Activated naive CD8-positive, alpha-beta T cell treated with anti-CD3 and anti-CD28 coated beads, Interleukin-2, amount 10 ng/mL, durations not matched to agents 7 days and 5 days (primary cell): ENCODE measurements around the gene CXorf65. TPM values are rescaled to one million over a fixed set of nuclear protein-coding genes. Genes with fewer than 3 reads are reported as not detected.

Experiments
- ATAC-seq: fragments of 150-1000 bp; cut with Tn5 transposase; one replicate; pipeline ENCODE4 v1.10.0; 2021; ENCODE audit warnings: low read depth, moderate library complexity
- POLR2A ChIA-PET: fragments of 350-600 bp; sonication (Branson Sonifier 250); formaldehyde crosslinking; loops from one replicate; lab custom pipeline; 2021; ENCODE audit warnings: antibody characterized with exemption; lab: Charles Lee
- DNase-seq: peaks from one replicate; pipeline ENCODE4 v3.0.0; 2021
- H3K27ac Mint-ChIP-seq: one replicate; pipeline ENCODE4 v1.8.0; 2022; ENCODE audit warnings: mild to moderate bottlenecking, mixed read lengths
- H3K27me3 Mint-ChIP-seq: one replicate; pipeline ENCODE4 v1.8.0; 2022; ENCODE audit warnings: mild to moderate bottlenecking, moderate library complexity, mixed read lengths
- H3K36me3 Mint-ChIP-seq: one replicate; pipeline ENCODE4 v1.8.0; 2021; ENCODE audit warnings: mild to moderate bottlenecking, mixed read lengths
- H3K4me1 Mint-ChIP-seq: one replicate; pipeline ENCODE4 v1.8.0; 2021; ENCODE audit warnings: mixed read lengths
- H3K4me3 Mint-ChIP-seq: one replicate; pipeline ENCODE4 v1.8.0; 2022; ENCODE audit warnings: mild to moderate bottlenecking, moderate library complexity, mixed read lengths
- H3K9me3 Mint-ChIP-seq: one replicate; pipeline ENCODE4 v1.8.0; 2021; ENCODE audit warnings: mixed read lengths
- total RNA-seq, 2 experiments: library from RNA; stranded (reverse); gene quantifications; one replicate each; pipeline ENCODE4 v1.2.3, GENCODE V29; 2021

The CXorf65 gene
- total RNA-seq, 2 experiments from 2014 or later: 26.7 to 30.6 TPM

DNA sequence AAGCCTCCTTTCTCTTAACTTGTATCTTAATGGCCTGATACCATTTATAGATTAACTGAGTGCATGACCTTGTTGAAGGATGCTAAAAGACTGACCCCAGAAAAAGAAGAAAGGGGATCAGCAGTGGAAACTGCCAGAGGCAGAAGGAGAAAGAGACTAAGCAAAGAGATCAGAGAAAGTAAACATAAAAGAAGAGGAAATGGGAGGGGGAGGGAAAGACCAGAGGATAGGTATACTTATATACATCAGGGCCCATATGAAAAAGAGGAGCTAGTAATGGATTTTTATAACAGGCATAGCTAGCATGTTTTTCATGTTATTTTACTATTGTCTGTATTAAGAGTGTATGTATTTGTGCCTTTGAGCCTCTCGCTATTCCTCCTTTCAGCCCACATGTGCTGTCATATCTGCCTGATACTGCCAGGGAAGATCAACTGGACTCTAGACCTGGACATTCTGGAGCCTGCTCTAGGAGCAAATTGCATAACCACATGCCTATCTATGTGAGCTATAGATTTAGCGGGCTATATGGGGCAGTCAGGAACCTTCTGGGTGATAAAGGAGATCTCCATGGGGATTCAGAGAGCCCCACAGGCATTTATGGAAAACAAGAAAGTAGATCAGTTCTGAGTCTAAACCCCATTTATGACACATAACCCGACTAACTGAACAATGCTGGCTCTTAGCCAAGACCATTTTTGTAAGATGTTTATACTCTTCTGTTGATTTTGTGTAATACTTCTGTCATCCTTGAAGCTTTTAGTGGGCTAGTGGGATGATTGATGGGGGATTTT lies 25.0 kb downstream of the CXorf65 start:
- Mint-ChIP-seq H3K4me3 (no peak overlapping the region), H3K9me3 (no peaks in the 10 kb centered on the region), H3K27ac (no peak overlapping the region), H3K4me1 (peaks cover 3% of the 10 kb centered on the region), H3K27me3 (no peaks in the 10 kb centered on the region), H3K36me3 (no peaks in the 10 kb centered on the region)
- DNase-seq (no peak), ATAC-seq (no peak)
- POLR2A ChIA-PET: no interaction called here

DNA sequence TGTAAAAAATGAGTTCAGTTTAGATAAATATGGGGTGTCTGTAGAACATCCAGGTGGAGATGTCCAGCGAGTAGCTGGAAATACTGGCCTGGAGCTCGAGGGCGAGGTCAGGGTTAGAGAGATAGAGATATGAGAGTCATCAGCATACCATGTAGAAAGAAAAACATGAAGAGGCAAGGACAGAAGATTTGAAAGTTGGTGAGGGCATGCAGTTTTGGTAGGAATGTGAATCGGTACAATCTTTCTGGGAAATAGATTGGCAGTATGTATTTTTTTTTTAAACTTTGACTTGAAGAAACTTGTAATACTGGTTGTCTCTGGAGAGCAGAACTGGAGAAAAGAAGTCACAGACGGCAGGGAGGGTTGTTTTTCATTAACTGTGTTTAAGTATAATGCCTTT lies 36.0 kb downstream of the CXorf65 start:
- H3K9me3 Mint-ChIP-seq: no peaks in the 10 kb centered on the region
- no peak for DNase-seq
- H3K4me1 Mint-ChIP-seq: peaks cover 9% of the 10 kb centered on the region
- H3K36me3 Mint-ChIP-seq: peaks cover 5% of the 10 kb centered on the region
- H3K27me3 Mint-ChIP-seq: peaks cover 15% of the 10 kb centered on the region
- H3K27ac Mint-ChIP-seq: no peak overlapping the region
- POLR2A ChIA-PET: no interaction called here
- ATAC-seq: no peak
- H3K4me3 Mint-ChIP-seq: no peak overlapping the region

GRCh38 chrX:71068044-71068918 lies 38.3 kb downstream of the CXorf65 start, which contains the start of gene SNX12:
Gene SNX12, minus strand, starts transcription at chrX:71068334. Its CDS starts 28 bp downstream, at chrX:71068306.
- POLR2A ChIA-PET: interaction anchor here (0.6 to 1.4 kb wide), 6 partner anchors 30 to 666 kb away, joined by 3 to 6 read pairs (median 4); partner anchors contain the start of genes MED12 and NONO
- peak within 1 kb of the TSS; percentile 99 for H3K4me3 Mint-ChIP-seq
- peak; percentile 96 for ATAC-seq
- peak within 1 kb of the TSS; percentile 96 for H3K27ac Mint-ChIP-seq
- H3K9me3 Mint-ChIP-seq: no peaks in the 10 kb centered on the region
- peak; percentile 85 for DNase-seq
- peaks cover 7% of the 10 kb centered on the region for H3K36me3 Mint-ChIP-seq
- H3K27me3 Mint-ChIP-seq: peaks cover 11% of the 10 kb centered on the region
- peaks cover 15% of the 10 kb centered on the region for H3K4me1 Mint-ChIP-seq

DNA sequence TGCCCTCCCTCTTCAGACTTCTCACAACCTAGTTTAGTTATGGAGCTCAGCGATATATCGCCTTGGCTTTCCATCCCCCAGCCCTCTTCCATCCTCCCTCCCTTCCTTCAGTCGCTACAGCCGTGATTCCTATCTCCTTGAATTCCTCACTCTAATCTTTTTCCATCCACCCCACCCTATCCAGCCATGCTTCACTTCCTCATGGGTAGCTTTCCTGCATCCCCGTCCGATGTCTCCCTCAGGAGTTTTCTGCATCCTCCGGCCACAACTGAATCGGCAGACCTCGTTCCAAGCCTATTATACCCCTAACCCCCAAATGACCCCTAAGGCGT lies 38.9 kb downstream of the CXorf65 start:
- no peak for ATAC-seq
- DNase-seq: no peak

GRCh38 chrX:71067089-71067488 lies 39.5 kb downstream of the CXorf65 start:
- peak overlapping the region; percentile 16 for H3K27ac Mint-ChIP-seq
- peak overlapping the region; percentile 99 for H3K4me3 Mint-ChIP-seq
- peaks cover 2% of the 10 kb centered on the region for H3K27me3 Mint-ChIP-seq
- POLR2A ChIA-PET: interaction anchor here (0.6 to 1.4 kb wide), 3 partner anchors 8 to 216 kb away, joined by 3 to 6 read pairs (median 4); partner anchors contain the start of genes MED12 and NONO
- H3K36me3 Mint-ChIP-seq: peaks cover 11% of the 10 kb centered on the region
- no peaks in the 10 kb centered on the region for H3K9me3 Mint-ChIP-seq
- DNase-seq: no peak
- no peak for ATAC-seq
- H3K4me1 Mint-ChIP-seq: peaks cover 16% of the 10 kb centered on the region

More for the DNA sequence above, 38.9 kb downstream of the CXorf65 start:
- Mint-ChIP-seq H3K27ac (peak overlapping the region; percentile 96), H3K9me3 (no peaks in the 10 kb centered on the region), H3K4me1 (peaks cover 15% of the 10 kb centered on the region), H3K4me3 (peak overlapping the region; percentile 99), H3K27me3 (peaks cover 7% of the 10 kb centered on the region), H3K36me3 (peaks cover 10% of the 10 kb centered on the region)
- POLR2A ChIA-PET: interaction anchor here (0.6 to 1.4 kb wide), 7 partner anchors 9 to 666 kb away, joined by 3 to 6 read pairs (median 4); partner anchors contain the start of genes MED12 and NONO

- H3K9me3 Mint-ChIP-seq: no peaks in the 10 kb centered on the region
- H3K27ac Mint-ChIP-seq: no peak overlapping the region
- no peaks in the 10 kb centered on the region for H3K27me3 Mint-ChIP-seq
- POLR2A ChIA-PET: no interaction called here
- DNase-seq (no peak), ATAC-seq (no peak)
- peaks cover 39% of the 10 kb centered on the region for H3K4me1 Mint-ChIP-seq
- H3K4me3 Mint-ChIP-seq: no peak overlapping the region
- peaks cover 28% of the 10 kb centered on the region for H3K36me3 Mint-ChIP-seq
These were observed 46.4 kb downstream of the CXorf65 start for GRCh38 chrX:71060127-71060526.

DNA sequence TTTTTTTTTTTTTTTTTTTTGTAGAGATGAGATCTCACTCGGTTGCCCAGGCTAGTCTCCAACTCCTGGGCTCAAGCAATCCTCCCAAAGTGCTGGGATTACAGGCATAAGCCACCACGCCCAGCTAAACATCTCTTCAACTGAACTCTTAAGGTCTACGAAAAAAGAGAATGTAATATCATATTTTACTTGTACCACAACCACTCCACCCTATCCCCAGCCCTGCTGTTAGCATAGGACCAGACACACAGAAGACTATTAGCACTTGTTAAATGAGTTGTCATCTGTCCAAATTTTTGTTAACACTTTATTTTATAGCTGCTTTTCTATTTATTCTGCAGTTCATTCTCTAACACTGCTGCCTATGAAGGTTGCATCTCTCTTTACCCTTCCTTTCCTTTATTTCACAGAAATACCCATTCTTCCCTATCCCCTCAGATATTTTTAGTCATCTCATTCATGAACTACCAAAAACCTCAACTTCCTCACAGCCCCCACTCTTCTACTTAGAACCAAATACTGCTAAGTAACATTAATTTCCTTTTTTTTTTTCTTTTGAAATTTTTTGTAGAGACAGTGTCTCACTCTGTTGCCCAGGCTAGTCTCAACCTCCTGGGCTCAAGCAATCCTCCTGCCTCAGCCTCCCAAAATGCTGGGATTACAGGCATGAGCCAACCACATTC lies 48.6 kb downstream of the CXorf65 start:
- H3K4me1 Mint-ChIP-seq: peaks cover 33% of the 10 kb centered on the region
- peak overlapping the region; percentile 39 for H3K4me3 Mint-ChIP-seq
- DNase-seq (no peak), ATAC-seq (no peak)
- no peaks in the 10 kb centered on the region for H3K27me3 Mint-ChIP-seq
- H3K27ac Mint-ChIP-seq: peak overlapping the region; percentile 73
- H3K9me3 Mint-ChIP-seq: no peaks in the 10 kb centered on the region
- POLR2A ChIA-PET: interaction anchor here (0.6 to 0.9 kb wide), 4 partner anchors 8 to 60 kb away, joined by 3 to 7 read pairs (median 3); partner anchors contain the start of gene MED12
- H3K36me3 Mint-ChIP-seq: peaks cover 26% of the 10 kb centered on the region

- peaks cover 22% of the 10 kb centered on the region for H3K36me3 Mint-ChIP-seq
- H3K9me3 Mint-ChIP-seq: no peaks in the 10 kb centered on the region
- POLR2A ChIA-PET: no interaction called here
- ATAC-seq (no peak), DNase-seq (no peak)
- no peak overlapping the region for H3K4me3 Mint-ChIP-seq
- no peak overlapping the region for H3K27ac Mint-ChIP-seq
- no peaks in the 10 kb centered on the region for H3K27me3 Mint-ChIP-seq
- H3K4me1 Mint-ChIP-seq: peaks cover 32% of the 10 kb centered on the region
These were observed 49.7 kb downstream of the CXorf65 start for GRCh38 chrX:71056867-71057266.

Other genes with a start within 250 kb of the CXorf65 start
- not detected for gene TEX11, start 198.0 kb downstream of the CXorf65 start, total RNA-seq
- gene SLC7A3, start 175.6 kb downstream of the CXorf65 start, total RNA-seq: under 1 TPM; 0.60 to 0.86 TPM
- 10 to 100 TPM; 36.8 to 38.7 TPM for gene SNX12, start 38.4 kb downstream of the CXorf65 start, total RNA-seq
- 10 to 100 TPM; 22.1 to 24.9 TPM for gene FOXO4, start 10.9 kb downstream of the CXorf65 start, total RNA-seq
- 100 to 1,000 TPM; 389 to 395 TPM for gene IL2RG, start 4.8 kb upstream of the CXorf65 start, total RNA-seq
- 10 to 100 TPM; 64.7 to 77.1 TPM for gene MED12, start 11.9 kb upstream of the CXorf65 start, total RNA-seq
- 1 to 10 TPM; 1.4 to 1.9 TPM for gene NLGN3, start 38.1 kb upstream of the CXorf65 start, total RNA-seq
- gene GJB1, start 116.5 kb upstream of the CXorf65 start, total RNA-seq: under 1 TPM in 1 of 2 experiments, not detected in 1; 0.26 TPM
- 10 to 100 TPM; 38.9 to 39.3 TPM for gene ZMYM3, start 147.4 kb upstream of the CXorf65 start, total RNA-seq
- 100 to 1,000 TPM; 438 to 466 TPM for gene NONO, start 176.9 kb upstream of the CXorf65 start, total RNA-seq
- gene ITGB1BP2, start 195.0 kb upstream of the CXorf65 start, total RNA-seq: 1 to 10 TPM; 4.9 to 6.6 TPM